ENCODE results near the gene RAB19.

DNA sequence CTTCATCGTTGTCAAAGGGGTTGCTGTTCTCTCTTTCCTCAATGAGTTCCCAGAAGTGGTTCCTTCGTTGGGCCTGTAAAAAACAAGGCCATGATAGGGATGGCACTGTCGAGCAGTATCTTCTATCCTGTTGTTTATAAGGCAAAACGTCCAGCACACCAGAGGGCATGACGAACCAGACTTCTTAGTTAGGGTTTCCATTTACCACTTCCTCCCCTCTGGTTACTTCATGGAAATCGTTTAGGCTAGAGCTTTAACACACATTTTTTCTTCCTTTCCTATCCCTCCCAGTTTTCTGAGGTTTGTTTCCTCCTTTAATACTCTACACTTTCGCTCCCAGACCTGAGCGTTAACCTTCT is 50.8 kb downstream of the RAB19 start:
- TF ChIP-seq FOS (IDR thresholded peaks at IDR 0.05; ENCODE audit: extremely low read depth, insufficient read length) (no peak), ARHGAP35 (IDR thresholded peaks at IDR 0.05; ENCODE audit: partially characterized antibody) (no peak), GTF2A2 (tag; IDR thresholded peaks at IDR 0.05) (no peak), EP300 (IDR thresholded peaks at IDR 0.05; ENCODE audit: low read length) (no peak), BHLHE40 (IDR thresholded peaks at IDR 0.05; ENCODE audit: low read length) (no peak), POLR2AphosphoS5 (IDR thresholded peaks at IDR 0.05; ENCODE audit: control insufficient read depth, insufficient read depth, low read depth, low read length) (no peak), RAD51 (IDR thresholded peaks at IDR 0.05; ENCODE audit: borderline replicate concordance, low read depth) (no peak), HDAC2 (IDR thresholded peaks at IDR 0.05) (no peak), RBM17 (IDR thresholded peaks at IDR 0.05; ENCODE audit: borderline replicate concordance, low read depth, low read length) (no peak), STAG1 (CRISPR knock-in tag; IDR thresholded peaks at IDR 0.05; ENCODE audit: borderline replicate concordance) (no peak)
- TF ChIP-seq, protein P1, sequence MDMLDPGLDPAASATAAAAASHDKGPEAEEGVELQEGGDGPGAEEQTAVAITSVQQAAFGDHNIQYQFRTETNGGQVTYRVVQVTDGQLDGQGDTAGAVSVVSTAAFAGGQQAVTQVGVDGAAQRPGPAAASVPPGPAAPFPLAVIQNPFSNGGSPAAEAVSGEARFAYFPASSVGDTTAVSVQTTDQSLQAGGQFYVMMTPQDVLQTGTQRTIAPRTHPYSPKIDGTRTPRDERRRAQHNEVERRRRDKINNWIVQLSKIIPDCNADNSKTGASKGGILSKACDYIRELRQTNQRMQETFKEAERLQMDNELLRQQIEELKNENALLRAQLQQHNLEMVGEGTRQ (CRISPR knock-in tag; IDR thresholded peaks at IDR 0.05), result no peak
- TF ChIP-seq, protein P2, sequence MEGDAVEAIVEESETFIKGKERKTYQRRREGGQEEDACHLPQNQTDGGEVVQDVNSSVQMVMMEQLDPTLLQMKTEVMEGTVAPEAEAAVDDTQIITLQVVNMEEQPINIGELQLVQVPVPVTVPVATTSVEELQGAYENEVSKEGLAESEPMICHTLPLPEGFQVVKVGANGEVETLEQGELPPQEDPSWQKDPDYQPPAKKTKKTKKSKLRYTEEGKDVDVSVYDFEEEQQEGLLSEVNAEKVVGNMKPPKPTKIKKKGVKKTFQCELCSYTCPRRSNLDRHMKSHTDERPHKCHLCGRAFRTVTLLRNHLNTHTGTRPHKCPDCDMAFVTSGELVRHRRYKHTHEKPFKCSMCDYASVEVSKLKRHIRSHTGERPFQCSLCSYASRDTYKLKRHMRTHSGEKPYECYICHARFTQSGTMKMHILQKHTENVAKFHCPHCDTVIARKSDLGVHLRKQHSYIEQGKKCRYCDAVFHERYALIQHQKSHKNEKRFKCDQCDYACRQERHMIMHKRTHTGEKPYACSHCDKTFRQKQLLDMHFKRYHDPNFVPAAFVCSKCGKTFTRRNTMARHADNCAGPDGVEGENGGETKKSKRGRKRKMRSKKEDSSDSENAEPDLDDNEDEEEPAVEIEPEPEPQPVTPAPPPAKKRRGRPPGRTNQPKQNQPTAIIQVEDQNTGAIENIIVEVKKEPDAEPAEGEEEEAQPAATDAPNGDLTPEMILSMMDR (IDR thresholded peaks at IDR 0.05 in 2 of 3, conservative IDR thresholded peaks at IDR 0.05 in 1 of 3; ENCODE audit: insufficient read depth in 2 of 3, low read depth in 1 of 3, low read length in 3 of 3), result no peak
